K562 (cell line): ENCODE results near the gene NDUFAF8. TPM values are rescaled to one million over a fixed set of nuclear protein-coding genes. Genes with fewer than 3 reads are reported as not detected.

Experiments
- BACH1 ChIP-seq: fragments of 200-800 bp; sonication (Bioruptor generic); IDR thresholded peaks from 2 replicates; pipeline ENCODE4 v1.6.1; 2016; ENCODE audit warnings: missing genetic modification characterization, missing compliant biosample characterization
- COPS2 ChIP-seq: fragments of 450-650 bp; conservative IDR thresholded peaks from 2 replicates; pipeline ENCODE4 v1.6.1; 2016; ENCODE audit warnings: mild to moderate bottlenecking, moderate library complexity
- HEY1 ChIP-seq: fragments of 250-450 bp; sonication (Bioruptor Pico); IDR thresholded peaks from 2 replicates; pipeline ENCODE4 v1.5.0; 2020; ENCODE audit warnings: mild to moderate bottlenecking, moderate library complexity, borderline replicate concordance
- MTA3 ChIP-seq: fragments of 450-650 bp; formaldehyde crosslinking; IDR thresholded peaks from 2 replicates; pipeline ENCODE4 v1.6.1; 2017; ENCODE audit warnings: mild to moderate bottlenecking, borderline replicate concordance
- RBBP5 ChIP-seq: fragments of 200-600 bp; sonication (generic); IDR thresholded peaks from 2 replicates; pipeline ENCODE4 v1.6.1; 2012; ENCODE audit warnings: borderline replicate concordance, mild to moderate bottlenecking, low read length, control low read depth, inconsistent platforms; ENCODE audit not compliant: insufficient read depth, poor library complexity, severe bottlenecking
- RBM17 ChIP-seq: fragments of 200-400 bp; formaldehyde crosslinking; IDR thresholded peaks from 2 replicates; pipeline ENCODE4 v1.6.1; 2017; ENCODE audit warnings: low read depth, mild to moderate bottlenecking, low read length, borderline replicate concordance
- STAG1 ChIP-seq: sonication (generic); formaldehyde crosslinking; IDR thresholded peaks from 2 replicates; pipeline ENCODE4 v1.5.0; 2020; ENCODE audit warnings: missing genetic modification reagents, borderline replicate concordance
- ZNF311 ChIP-seq: fragments of 250-450 bp; sonication (Bioruptor Pico); IDR thresholded peaks from 2 replicates; pipeline ENCODE4 v1.4.0; 2020; ENCODE audit warnings: mild to moderate bottlenecking, moderate library complexity
- polyA plus RNA-seq, 8 experiments: library from polyadenylated mRNA; depleted of rRNA in 4 of 8; stranded (reverse) in 5 of 8; unstranded in 3 of 8; fragments of >200 nt; fragmentation: Nextera tagmentation in 2 of 8; fragmentation: Illumina TruSeq in 1 of 8; extraction: Ambion mirVana in 2 of 8; extraction: Trizol in 1 of 8; gene quantifications; 2 replicates each; pipeline versions ENCODE4 v1.2.1 to v1.2.3, GENCODE V29; 2011 to 2014; ENCODE audit warnings: inconsistent platforms in 1 of 8, missing spikeins in 1 of 8
- total RNA-seq, 7 experiments: library from RNA; depleted of rRNA in 6 of 7; stranded (reverse); fragments of >200 nt in 6 of 7; fragmentation: Illumina TruSeq in 2 of 7; extraction: Trizol in 2 of 7; gene quantifications; 2 replicates each; pipeline versions ENCODE4 v1.2.1 to v1.2.3, GENCODE V29; 2011 to 2021; ENCODE audit warnings: low replicate concordance in 1 of 7
- TF ChIP-seq, protein P1 (sequence below): fragments of 250-450 bp; sonication (Bioruptor Pico); IDR thresholded peaks from 2 replicates; pipeline ENCODE4 v1.9.0; 2021; ENCODE audit warnings: mild to moderate bottlenecking, inconsistent platforms
- TF ChIP-seq, protein P2 (sequence below): sonication (generic); formaldehyde crosslinking; IDR thresholded peaks from 2 replicates; pipeline ENCODE4 v1.9.0; 2022; ENCODE audit warnings: mild to moderate bottlenecking, missing genetic modification reagents
- TF ChIP-seq, protein P3 (sequence below): fragments of 250-450 bp; sonication (Bioruptor Pico); IDR thresholded peaks from 2 replicates; pipeline ENCODE4 v1.4.0; 2020; ENCODE audit warnings: borderline replicate concordance
- TF ChIP-seq, protein P4 (sequence below): fragments of 450-650 bp; IDR thresholded peaks from 2 replicates; pipeline ENCODE4 v1.6.1; 2014; ENCODE audit warnings: low read depth, mild to moderate bottlenecking, moderate library complexity, borderline replicate concordance
- TF ChIP-seq, protein P5 (sequence below): fragments of 250-450 bp; sonication (Bioruptor Pico); IDR thresholded peaks from 2 replicates; pipeline ENCODE4 v1.5.0; 2021
- TF ChIP-seq, protein P6 (sequence below), 2 experiments: fragments of 450-650 bp; IDR thresholded peaks; 2 replicates each; pipeline ENCODE4 v1.6.1; 2018; ENCODE audit warnings: mild to moderate bottlenecking in 2 of 2, low read depth in 1 of 2; ENCODE audit not compliant: partially characterized antibody in 2 of 2

NDUFAF8 gene
- total and polyA plus RNA-seq, 9 of the 15 experiments (the other 6 are each of a cell fraction or from before 2014, with no cell fraction given): 13.5 to 144 (median 90.0) TPM

DNA sequence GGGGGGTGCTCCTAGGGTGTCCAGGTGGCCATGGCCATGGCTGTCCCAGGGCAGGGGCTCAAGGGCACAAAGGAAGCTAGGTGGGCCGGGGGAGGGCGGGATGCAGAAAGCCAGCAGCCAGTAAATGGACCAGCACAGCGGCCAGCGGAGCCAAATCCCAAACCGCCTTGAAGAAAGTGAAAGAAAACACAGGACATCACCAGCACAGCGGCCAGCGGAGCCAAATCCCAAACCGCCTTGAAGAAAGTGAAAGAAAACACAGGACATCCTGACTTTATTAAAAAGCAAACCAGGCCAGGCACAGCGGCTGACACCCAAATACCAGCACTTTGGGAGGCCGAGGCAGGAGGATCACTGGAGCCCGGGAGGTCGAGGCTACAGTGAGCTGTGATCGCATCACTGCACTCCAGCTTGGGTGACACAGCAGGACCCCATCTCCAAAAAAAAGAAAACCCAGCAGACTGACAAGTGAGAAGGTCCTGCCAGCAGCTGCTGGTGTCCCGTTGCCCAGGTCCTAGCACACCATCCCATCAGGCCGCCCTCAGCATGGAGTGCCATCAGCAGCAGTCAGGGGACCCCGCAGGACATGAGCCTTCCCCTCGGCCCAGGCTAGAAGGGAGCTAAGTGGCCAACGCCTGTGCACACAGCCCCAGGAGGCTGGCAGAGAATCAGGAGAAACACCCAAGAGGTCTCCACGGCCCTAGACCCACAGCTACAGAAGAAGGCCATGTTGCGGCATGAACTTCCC, 39.0 kb downstream of the NDUFAF8 start (continued):
- TF ChIP-seq, protein P1, sequence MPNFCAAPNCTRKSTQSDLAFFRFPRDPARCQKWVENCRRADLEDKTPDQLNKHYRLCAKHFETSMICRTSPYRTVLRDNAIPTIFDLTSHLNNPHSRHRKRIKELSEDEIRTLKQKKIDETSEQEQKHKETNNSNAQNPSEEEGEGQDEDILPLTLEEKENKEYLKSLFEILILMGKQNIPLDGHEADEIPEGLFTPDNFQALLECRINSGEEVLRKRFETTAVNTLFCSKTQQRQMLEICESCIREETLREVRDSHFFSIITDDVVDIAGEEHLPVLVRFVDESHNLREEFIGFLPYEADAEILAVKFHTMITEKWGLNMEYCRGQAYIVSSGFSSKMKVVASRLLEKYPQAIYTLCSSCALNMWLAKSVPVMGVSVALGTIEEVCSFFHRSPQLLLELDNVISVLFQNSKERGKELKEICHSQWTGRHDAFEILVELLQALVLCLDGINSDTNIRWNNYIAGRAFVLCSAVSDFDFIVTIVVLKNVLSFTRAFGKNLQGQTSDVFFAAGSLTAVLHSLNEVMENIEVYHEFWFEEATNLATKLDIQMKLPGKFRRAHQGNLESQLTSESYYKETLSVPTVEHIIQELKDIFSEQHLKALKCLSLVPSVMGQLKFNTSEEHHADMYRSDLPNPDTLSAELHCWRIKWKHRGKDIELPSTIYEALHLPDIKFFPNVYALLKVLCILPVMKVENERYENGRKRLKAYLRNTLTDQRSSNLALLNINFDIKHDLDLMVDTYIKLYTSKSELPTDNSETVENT (CRISPR knock-in tag): no peak
- TF ChIP-seq, protein P2, sequence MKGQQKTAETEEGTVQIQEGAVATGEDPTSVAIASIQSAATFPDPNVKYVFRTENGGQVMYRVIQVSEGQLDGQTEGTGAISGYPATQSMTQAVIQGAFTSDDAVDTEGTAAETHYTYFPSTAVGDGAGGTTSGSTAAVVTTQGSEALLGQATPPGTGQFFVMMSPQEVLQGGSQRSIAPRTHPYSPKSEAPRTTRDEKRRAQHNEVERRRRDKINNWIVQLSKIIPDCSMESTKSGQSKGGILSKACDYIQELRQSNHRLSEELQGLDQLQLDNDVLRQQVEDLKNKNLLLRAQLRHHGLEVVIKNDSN (CRISPR knock-in tag): no peak
- no peak for TF ChIP-seq MTA3
- no peak for TF ChIP-seq HEY1 (CRISPR knock-in tag)
- TF ChIP-seq RBM17: no peak
- TF ChIP-seq RBBP5: no peak
- TF ChIP-seq, protein P3, sequence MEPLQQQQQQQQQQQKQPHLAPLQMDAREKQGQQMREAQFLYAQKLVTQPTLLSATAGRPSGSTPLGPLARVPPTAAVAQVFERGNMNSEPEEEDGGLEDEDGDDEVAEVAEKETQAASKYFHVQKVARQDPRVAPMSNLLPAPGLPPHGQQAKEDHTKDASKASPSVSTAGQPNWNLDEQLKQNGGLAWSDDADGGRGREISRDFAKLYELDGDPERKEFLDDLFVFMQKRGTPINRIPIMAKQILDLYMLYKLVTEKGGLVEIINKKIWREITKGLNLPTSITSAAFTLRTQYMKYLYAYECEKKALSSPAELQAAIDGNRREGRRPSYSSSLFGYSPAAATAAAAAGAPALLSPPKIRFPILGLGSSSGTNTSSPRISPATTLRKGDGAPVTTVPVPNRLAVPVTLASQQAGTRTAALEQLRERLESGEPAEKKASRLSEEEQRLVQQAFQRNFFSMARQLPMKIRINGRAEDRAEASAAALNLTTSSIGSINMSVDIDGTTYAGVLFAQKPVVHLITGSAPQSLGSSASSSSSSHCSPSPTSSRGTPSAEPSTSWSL (CRISPR knock-in tag): no peak
- no peak for TF ChIP-seq COPS2
- TF ChIP-seq ZNF311 (CRISPR knock-in tag): no peak
- TF ChIP-seq, protein P4, sequence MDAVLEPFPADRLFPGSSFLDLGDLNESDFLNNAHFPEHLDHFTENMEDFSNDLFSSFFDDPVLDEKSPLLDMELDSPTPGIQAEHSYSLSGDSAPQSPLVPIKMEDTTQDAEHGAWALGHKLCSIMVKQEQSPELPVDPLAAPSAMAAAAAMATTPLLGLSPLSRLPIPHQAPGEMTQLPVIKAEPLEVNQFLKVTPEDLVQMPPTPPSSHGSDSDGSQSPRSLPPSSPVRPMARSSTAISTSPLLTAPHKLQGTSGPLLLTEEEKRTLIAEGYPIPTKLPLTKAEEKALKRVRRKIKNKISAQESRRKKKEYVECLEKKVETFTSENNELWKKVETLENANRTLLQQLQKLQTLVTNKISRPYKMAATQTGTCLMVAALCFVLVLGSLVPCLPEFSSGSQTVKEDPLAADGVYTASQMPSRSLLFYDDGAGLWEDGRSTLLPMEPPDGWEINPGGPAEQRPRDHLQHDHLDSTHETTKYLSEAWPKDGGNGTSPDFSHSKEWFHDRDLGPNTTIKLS: no peak
- TF ChIP-seq, protein P5, sequence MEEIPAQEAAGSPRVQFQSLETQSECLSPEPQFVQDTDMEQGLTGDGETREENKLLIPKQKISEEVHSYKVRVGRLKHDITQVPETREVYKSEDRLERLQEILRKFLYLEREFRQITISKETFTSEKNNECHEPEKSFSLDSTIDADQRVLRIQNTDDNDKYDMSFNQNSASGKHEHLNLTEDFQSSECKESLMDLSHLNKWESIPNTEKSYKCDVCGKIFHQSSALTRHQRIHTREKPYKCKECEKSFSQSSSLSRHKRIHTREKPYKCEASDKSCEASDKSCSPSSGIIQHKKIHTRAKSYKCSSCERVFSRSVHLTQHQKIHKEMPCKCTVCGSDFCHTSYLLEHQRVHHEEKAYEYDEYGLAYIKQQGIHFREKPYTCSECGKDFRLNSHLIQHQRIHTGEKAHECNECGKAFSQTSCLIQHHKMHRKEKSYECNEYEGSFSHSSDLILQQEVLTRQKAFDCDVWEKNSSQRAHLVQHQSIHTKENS (CRISPR knock-in tag): no peak
- TF ChIP-seq, protein P6, sequence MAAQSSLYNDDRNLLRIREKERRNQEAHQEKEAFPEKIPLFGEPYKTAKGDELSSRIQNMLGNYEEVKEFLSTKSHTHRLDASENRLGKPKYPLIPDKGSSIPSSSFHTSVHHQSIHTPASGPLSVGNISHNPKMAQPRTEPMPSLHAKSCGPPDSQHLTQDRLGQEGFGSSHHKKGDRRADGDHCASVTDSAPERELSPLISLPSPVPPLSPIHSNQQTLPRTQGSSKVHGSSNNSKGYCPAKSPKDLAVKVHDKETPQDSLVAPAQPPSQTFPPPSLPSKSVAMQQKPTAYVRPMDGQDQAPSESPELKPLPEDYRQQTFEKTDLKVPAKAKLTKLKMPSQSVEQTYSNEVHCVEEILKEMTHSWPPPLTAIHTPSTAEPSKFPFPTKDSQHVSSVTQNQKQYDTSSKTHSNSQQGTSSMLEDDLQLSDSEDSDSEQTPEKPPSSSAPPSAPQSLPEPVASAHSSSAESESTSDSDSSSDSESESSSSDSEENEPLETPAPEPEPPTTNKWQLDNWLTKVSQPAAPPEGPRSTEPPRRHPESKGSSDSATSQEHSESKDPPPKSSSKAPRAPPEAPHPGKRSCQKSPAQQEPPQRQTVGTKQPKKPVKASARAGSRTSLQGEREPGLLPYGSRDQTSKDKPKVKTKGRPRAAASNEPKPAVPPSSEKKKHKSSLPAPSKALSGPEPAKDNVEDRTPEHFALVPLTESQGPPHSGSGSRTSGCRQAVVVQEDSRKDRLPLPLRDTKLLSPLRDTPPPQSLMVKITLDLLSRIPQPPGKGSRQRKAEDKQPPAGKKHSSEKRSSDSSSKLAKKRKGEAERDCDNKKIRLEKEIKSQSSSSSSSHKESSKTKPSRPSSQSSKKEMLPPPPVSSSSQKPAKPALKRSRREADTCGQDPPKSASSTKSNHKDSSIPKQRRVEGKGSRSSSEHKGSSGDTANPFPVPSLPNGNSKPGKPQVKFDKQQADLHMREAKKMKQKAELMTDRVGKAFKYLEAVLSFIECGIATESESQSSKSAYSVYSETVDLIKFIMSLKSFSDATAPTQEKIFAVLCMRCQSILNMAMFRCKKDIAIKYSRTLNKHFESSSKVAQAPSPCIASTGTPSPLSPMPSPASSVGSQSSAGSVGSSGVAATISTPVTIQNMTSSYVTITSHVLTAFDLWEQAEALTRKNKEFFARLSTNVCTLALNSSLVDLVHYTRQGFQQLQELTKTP (IDR thresholded peaks at IDR 0.05; ENCODE audit: low read depth in 1 of 2, partially characterized antibody in 2 of 2): no peak
- no peak for TF ChIP-seq BACH1 (tag)
- TF ChIP-seq STAG1 (CRISPR knock-in tag): no peak
